ENCODE measurements around the gene DLGAP1.

DLGAP1 gene

GRCh38 chr18:3453540-3454364, 1001.4 kb downstream of the DLGAP1 start:
- DNase-seq = no peak

GRCh38 chr18:3452750-3453539, 1002.2 kb downstream of the DLGAP1 start:
- no peak for DNase-seq

- no peak for DNase-seq
Measured at GRCh38 chr18:3451989-3452749, 1002.9 kb downstream of the DLGAP1 start.

- peak; percentile 29 for DNase-seq
Measured at GRCh38 chr18:3451183-3451988, 1003.7 kb downstream of the DLGAP1 start.

- no peak for DNase-seq
Measured at GRCh38 chr18:3450799-3451182, 1004.3 kb downstream of the DLGAP1 start.

GRCh38 chr18:3450012-3450798, 1004.9 kb downstream of the DLGAP1 start, which contains the start of gene TGIF1:
TSS of gene TGIF1 (plus strand) at chr18:3450172. CDS start at chr18:3450490, 318 bp downstream.
- DNase-seq = peak; percentile 23

- peak; percentile 61 for DNase-seq
Measured at GRCh38 chr18:3449512-3450011, 1005.5 kb downstream of the DLGAP1 start.

GRCh38 chr18:3448838-3449511, 1006.1 kb downstream of the DLGAP1 start:
- no peak for DNase-seq

- DNase-seq = peak; percentile 43
Measured at GRCh38 chr18:3447895-3448837, 1006.9 kb downstream of the DLGAP1 start.

GRCh38 chr18:3447068-3447894, 1007.8 kb downstream of the DLGAP1 start:
- no peak for DNase-seq
